ENCODE results near the gene ENTHD1.

Gene ENTHD1

GRCh38 chr22:39731481-39731880 is 162.1 kb downstream of the ENTHD1 start:
- no peak for TF ChIP-seq CTCF (IDR thresholded peaks at IDR 0.05)

GRCh38 chr22:39729141-39729934 is 164.2 kb downstream of the ENTHD1 start:
- no peak for TF ChIP-seq CTCF (IDR thresholded peaks at IDR 0.05)

GRCh38 chr22:39728236-39728860 is 165.2 kb downstream of the ENTHD1 start:
- no peak for TF ChIP-seq CTCF (IDR thresholded peaks at IDR 0.05)

- TF ChIP-seq CTCF (IDR thresholded peaks at IDR 0.05), result no peak
Observed at GRCh38 chr22:39727541-39727940, 166.0 kb downstream of the ENTHD1 start.

GRCh38 chr22:39725351-39726035 is 168.1 kb downstream of the ENTHD1 start:
- no peak for TF ChIP-seq CTCF (IDR thresholded peaks at IDR 0.05)

- TF ChIP-seq CTCF (IDR thresholded peaks at IDR 0.05), result no peak
Observed at GRCh38 chr22:39724857-39725256, 168.7 kb downstream of the ENTHD1 start.

GRCh38 chr22:39724390-39724789 is 169.2 kb downstream of the ENTHD1 start:
- no peak for TF ChIP-seq CTCF (IDR thresholded peaks at IDR 0.05)
